Cardiac fibroblast (primary cell): ENCODE measurements around the gene PXYLP1.

Experiments
- DNase-seq, 2 donors: peaks; one replicate each; pipeline versions ENCODE4 v3.0.0 to v3.0.0-alpha.2; 2010; ENCODE audit warnings: low read depth in 2 of 2
- H3K4me3 ChIP-seq, 2 donors: replicated peaks in 1 of 2; 1 replicate in 1 of 2; 2 replicates in 1 of 2; pipeline ENCODE4 v1.5.1; 2011; ENCODE audit warnings: low read depth in 2 of 2, low read length in 2 of 2, mild to moderate bottlenecking in 2 of 2, moderate library complexity in 1 of 2
- TF ChIP-seq, protein P1 (sequence below): IDR thresholded peaks from one replicate; pipeline ENCODE4 v1.5.1; 2011; ENCODE audit warnings: low read depth, mild to moderate bottlenecking, low read length, inconsistent platforms

PXYLP1 gene

GRCh38 chr3:141302364-141303141 lies 70.9 kb downstream of the PXYLP1 start:
- TF ChIP-seq, protein P1, sequence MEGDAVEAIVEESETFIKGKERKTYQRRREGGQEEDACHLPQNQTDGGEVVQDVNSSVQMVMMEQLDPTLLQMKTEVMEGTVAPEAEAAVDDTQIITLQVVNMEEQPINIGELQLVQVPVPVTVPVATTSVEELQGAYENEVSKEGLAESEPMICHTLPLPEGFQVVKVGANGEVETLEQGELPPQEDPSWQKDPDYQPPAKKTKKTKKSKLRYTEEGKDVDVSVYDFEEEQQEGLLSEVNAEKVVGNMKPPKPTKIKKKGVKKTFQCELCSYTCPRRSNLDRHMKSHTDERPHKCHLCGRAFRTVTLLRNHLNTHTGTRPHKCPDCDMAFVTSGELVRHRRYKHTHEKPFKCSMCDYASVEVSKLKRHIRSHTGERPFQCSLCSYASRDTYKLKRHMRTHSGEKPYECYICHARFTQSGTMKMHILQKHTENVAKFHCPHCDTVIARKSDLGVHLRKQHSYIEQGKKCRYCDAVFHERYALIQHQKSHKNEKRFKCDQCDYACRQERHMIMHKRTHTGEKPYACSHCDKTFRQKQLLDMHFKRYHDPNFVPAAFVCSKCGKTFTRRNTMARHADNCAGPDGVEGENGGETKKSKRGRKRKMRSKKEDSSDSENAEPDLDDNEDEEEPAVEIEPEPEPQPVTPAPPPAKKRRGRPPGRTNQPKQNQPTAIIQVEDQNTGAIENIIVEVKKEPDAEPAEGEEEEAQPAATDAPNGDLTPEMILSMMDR, result peak; percentile 6
- no peak overlapping the region for H3K4me3 ChIP-seq
- DNase-seq, result peak; percentile 64 to 82

DNA sequence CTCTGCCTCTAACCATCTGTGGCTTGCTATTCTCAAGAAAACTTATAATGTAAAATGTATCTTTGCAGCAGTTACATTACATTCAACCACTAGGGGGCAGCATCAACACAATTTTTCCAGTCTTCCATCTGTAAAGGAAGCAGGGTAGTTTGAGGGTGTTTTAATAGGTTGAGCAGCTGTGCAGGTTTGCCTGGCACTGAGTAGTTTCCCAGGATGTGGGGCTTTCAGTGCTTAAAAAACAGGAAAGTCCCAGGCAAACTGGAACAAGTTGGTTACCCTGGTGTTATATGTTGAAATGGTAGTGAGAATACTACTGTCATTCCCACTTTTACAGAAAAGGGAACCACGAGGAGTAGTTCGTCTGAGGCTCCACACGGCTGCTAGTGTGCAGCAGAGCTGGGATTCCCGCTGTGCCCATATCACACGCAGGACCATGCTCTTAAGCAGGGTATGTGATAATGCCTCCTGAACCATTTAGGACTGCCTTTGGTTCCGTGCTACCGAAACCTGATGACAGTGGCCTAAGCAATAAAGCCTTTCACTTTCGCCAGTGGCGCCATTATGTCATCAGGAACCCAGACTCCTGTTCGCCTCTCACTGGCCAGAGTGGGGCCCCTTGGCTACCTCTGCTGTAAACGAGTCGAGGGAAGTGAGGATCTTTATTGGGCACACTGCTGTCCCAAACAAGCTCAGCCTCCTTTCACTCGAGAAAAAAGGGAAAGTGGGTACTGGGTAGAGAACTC lies 72.0 kb downstream of the PXYLP1 start:
- peak; percentile 91 to 94 for DNase-seq
- no peak overlapping the region for H3K4me3 ChIP-seq
- TF ChIP-seq, protein P1, result peak; percentile 58

DNA sequence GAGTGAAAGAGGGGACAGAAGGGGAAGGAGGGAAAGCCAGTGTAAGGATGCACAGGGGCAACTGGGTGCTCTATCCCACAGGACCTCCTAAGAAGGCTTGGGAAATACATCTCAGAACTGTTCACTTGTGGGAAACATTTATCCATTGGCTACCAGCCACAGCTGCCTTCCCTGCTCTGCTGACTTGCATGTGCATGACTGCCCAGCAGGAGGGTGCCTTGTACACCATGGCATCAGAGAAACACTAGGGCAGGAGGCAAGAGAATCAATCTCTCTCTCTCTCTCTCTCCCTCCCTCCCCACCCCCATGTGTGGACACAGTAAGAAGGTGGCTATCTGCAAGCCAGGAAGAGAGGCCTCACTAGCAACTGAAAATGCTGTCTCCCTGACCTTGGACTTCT lies 73.8 kb downstream of the PXYLP1 start:
- H3K4me3 ChIP-seq, result no peak overlapping the region
- DNase-seq, result peak; percentile 70 to 85
- TF ChIP-seq, protein P1, result peak; percentile 42

DNA sequence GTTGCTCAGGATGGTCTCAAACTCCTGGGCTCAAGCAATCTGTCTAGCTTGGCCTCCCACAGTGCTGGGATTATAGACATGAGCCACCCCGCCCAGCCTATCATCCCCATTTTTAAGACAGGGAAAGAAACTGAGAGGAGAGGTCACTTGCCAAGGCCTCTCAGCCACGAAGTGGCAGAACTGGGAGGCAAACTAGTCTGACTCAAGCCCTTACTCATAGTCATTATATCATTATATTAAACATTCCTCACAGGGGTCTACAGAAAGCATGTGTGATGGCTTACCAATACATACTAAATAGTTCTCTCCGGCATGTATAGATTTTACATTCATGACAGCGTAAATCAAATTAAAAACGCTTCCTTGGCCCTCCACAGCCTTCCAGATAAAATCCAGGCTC lies 74.7 kb downstream of the PXYLP1 start:
- no peak for DNase-seq
- H3K4me3 ChIP-seq, result no peak overlapping the region
- TF ChIP-seq, protein P1, result no peak

GRCh38 chr3:141306922-141307321 lies 75.3 kb downstream of the PXYLP1 start:
- no peak overlapping the region for H3K4me3 ChIP-seq
- TF ChIP-seq, protein P1, result no peak
- DNase-seq, result no peak

DNA sequence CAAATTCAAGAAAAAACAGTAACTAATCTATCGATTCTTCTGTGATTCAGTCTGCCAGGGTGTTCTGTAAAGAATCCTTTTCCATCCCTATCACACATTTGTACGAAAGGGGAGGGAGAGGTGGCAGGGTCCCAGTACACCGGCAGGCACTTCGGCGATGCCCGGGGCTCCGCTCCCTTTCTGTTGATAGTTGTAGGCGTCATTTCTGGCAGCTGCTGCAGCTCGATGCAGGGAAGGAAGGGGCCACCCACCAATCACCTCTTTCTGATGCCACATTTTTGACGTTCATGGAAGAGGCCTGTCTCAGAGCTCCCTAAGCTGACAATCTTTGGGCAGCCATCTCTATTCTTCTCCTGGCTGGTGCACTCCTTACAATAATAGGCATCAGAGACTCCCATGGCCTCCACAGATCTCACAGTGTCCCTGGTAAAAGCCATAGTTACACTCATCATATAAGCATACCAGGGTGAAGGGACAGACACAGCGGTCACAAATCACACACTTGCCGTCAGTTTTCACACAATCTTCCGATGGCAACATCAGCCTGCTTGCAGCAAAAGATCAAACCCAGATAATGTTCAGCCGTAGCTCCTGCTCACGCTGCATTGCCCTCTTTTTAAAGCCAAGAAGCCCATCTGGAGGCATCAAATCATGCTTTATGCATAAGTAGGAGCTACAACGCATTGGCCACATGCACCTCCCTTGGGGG lies 75.9 kb downstream of the PXYLP1 start:
- TF ChIP-seq, protein P1, result no peak
- no peak for DNase-seq
- no peak overlapping the region for H3K4me3 ChIP-seq
